Urothelium cell line (cell line): Measurements from ENCODE around the gene TF.

Experiments
- DNase-seq: peaks from one replicate; pipeline ENCODE4 v3.0.0; 2011; ENCODE audit warnings: low spot score, mixed read lengths
- FAIRE-seq: peaks from 2 replicates; lab custom pipeline; 2011; peaks lifted over from hg19 to GRCh38; lab: Jason Lieb, UNC

TF gene

GRCh38 chr3:133804896-133805295 is 58.7 kb downstream of the TF start:
- no peak for FAIRE-seq
- no peak for DNase-seq

GRCh38 chr3:133805384-133805701 is 59.1 kb downstream of the TF start:
- FAIRE-seq (no peak), DNase-seq (no peak)

GRCh38 chr3:133805702-133806475 is 59.7 kb downstream of the TF start, which contains the start of gene SRPRB:
Gene SRPRB, plus strand, starts transcription at chr3:133805815. Its CDS starts 34 bp downstream, at chr3:133805849.
- FAIRE-seq = no peak

GRCh38 chr3:133812872-133813271 is 66.7 kb downstream of the TF start:
- FAIRE-seq (no peak), DNase-seq (no peak)

More at GRCh38 chr3:133805702-133806475, 59.7 kb downstream of the TF start, which contains the start of gene SRPRB:
- DNase-seq = peak; percentile 99

- no peak for DNase-seq
- no peak for FAIRE-seq
These were observed 69.2 kb downstream of the TF start for GRCh38 chr3:133815386-133815785.

GRCh38 chr3:133820129-133820528 is 73.9 kb downstream of the TF start:
- no peak for DNase-seq
- no peak for FAIRE-seq

- DNase-seq (no peak), FAIRE-seq (no peak)
These were observed 74.9 kb downstream of the TF start for GRCh38 chr3:133820889-133821675.

GRCh38 chr3:133821767-133822638 is 75.8 kb downstream of the TF start:
- FAIRE-seq (no peak), DNase-seq (peak; percentile 76)

- peak; percentile 65 for FAIRE-seq
- DNase-seq = no peak
These were observed 78.8 kb downstream of the TF start for GRCh38 chr3:133824961-133825485.

- FAIRE-seq (no peak), DNase-seq (no peak)
These were observed 80.0 kb downstream of the TF start for GRCh38 chr3:133825969-133826727.

- DNase-seq (no peak), FAIRE-seq (no peak)
These were observed 80.9 kb downstream of the TF start for GRCh38 chr3:133827136-133827535.

GRCh38 chr3:133827684-133828083 is 81.5 kb downstream of the TF start:
- DNase-seq (no peak), FAIRE-seq (no peak)

GRCh38 chr3:133828576-133829309 is 82.5 kb downstream of the TF start:
- FAIRE-seq = no peak
- DNase-seq = no peak

GRCh38 chr3:133829310-133829707 is 83.1 kb downstream of the TF start:
- no peak for FAIRE-seq
- DNase-seq = no peak

GRCh38 chr3:133830071-133830470 is 83.9 kb downstream of the TF start:
- FAIRE-seq (no peak), DNase-seq (no peak)

GRCh38 chr3:133831966-133832801 is 86.0 kb downstream of the TF start:
- no peak for DNase-seq

GRCh38 chr3:133832802-133833144 is 86.6 kb downstream of the TF start:
- DNase-seq = no peak
- FAIRE-seq = no peak

More at GRCh38 chr3:133831966-133832801, 86.0 kb downstream of the TF start:
- no peak for FAIRE-seq

- FAIRE-seq (no peak), DNase-seq (no peak)
These were observed 87.1 kb downstream of the TF start for GRCh38 chr3:133833267-133833666.
